HG03558 (cell line): ENCODE data around the gene DDX55.
"Not testable (repeated sequence)": the region's sequence is repeated elsewhere in the genome, so short reads cannot be mapped to it uniquely, and the experiment has no call there.

Source experiments
- ATAC-seq: cut with Tn5 transposase; IDR thresholded peaks from one replicate; pipeline ENCODE4 v1.9.1; 2021; ENCODE audit warnings: moderate number of reproducible peaks; ENCODE audit not compliant: unreplicated experiment; ENCODE audit errors: extremely low read depth

DDX55 gene, protein sequence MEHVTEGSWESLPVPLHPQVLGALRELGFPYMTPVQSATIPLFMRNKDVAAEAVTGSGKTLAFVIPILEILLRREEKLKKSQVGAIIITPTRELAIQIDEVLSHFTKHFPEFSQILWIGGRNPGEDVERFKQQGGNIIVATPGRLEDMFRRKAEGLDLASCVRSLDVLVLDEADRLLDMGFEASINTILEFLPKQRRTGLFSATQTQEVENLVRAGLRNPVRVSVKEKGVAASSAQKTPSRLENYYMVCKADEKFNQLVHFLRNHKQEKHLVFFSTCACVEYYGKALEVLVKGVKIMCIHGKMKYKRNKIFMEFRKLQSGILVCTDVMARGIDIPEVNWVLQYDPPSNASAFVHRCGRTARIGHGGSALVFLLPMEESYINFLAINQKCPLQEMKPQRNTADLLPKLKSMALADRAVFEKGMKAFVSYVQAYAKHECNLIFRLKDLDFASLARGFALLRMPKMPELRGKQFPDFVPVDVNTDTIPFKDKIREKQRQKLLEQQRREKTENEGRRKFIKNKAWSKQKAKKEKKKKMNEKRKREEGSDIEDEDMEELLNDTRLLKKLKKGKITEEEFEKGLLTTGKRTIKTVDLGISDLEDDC

DNA sequence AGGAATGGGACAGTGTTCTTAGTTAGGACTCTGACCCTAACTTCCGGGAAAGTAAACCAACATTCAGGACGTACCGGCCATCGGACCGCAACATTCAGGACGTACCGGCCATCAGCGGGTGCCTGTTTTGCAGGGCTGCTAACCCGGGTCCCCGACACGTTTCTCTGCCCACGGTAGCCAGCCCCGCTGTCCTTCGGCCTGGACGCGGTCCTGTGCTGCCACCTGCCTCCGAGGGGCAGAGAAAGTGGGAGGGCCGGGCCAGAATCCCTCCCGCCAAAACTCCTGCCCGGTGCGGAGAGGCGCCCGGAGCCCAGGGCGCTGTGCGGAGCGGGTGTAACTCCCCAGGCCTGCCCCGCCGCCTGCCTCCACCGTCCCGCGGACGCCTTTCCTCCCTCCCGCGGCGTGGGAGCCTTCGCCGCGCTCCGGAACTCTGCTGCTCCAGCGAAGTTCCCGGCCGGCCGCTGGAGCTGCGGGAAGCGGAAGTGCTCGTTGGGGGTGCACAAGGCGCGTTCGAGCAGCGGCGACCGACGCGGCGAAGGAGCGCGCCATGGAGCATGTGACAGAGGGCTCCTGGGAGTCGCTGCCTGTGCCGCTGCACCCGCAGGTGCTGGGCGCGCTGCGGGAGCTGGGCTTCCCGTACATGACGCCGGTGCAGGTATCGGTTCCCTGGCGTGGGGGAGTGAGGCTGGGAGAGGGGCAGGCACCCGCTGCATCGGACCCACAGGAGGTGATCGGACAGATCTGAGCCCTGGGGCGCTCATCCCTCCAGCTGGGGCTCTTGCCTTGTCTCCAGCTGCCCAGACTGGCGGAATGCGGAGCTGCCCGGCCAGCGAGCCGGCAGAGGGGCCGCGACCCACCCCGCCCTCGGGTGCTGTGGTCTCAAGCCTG is at the start of gene DDX55:
Gene DDX55, plus strand, starts transcription at position 498 of the 888 bp plus-strand sequence. Its CDS starts 50 bp downstream, at position 548.
- peak; percentile 57 for ATAC-seq

DNA sequence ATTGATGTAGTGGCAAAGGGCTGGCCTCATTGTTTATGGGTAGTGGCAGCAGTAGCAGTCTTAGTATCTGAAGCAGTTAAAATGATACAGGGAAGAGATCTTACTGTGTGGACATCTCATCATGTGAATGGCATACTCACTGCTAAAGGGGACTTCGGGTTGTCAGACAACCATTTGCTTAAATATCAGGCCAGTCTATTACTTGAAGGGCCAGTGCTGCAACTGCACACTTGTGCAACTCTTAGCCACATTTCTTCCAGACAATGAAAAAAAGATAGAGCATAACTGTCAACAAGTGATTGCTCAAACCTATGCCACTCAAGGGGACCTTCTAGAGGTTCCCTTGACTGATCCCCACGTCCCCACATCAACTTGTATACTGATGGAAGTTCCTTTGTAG is 47.8 kb upstream of the DDX55 start:
- ATAC-seq, result not testable (repeated sequence)

DNA sequence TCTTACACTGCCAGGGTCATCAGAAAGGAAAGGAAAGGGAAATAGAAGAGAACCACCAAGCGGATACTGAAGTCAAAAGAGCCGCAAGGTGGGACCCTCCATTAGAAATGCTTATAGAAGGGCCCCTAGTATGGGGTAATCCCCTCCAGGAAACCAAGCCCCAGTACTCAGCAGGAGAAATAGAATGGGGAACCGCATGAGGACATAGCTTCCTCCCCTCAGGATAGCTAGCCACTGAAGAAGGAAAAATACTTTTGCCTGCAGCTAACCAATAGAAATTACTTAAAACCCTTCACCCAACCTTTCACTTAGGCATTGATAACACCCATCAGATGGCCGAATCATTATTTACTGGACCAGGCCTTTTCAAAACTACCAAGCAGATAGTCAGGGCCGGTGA is 47.1 kb upstream of the DDX55 start:
- ATAC-seq, result not testable (repeated sequence)

DNA sequence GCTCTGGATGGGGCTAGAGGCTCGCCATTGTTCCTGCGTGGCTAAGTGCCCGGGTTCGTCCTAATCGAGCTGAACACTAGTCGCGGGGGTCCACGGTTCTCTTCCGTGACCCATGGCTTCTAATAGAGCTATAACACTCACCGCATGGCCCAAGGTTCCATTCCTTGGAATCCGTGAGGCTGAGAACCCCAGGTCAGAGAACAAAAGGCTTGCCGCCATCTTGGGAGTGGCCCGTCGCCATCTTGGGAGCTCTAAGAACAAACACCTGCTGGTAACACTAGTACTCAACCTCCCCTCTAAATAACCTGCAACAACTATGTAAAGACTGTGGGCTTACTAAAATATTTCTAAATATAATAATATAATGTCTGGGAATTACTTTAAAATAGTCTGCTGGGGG is 43.4 kb upstream of the DDX55 start:
- ATAC-seq, result not testable (repeated sequence)

DNA sequence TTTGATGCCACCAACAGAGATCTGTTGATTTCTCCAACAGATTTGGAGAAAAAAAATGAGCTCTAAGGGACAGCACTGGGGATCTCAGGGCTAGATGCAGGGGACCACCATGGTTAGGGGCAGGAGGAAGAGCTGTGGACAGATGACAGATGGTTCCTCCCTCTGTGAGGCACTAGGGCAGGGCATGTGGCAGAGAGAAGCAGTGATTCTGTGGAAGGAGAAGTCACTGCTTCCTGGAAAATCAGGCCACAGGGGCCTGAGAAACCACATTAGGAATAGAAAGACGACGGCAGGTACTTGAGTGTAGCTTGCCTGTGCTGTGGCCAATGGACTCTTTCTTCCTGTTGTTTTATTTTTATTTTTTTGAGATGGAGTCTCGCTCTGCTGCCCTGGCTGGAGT is 42.4 kb upstream of the DDX55 start:
- ATAC-seq, result no peak

DNA sequence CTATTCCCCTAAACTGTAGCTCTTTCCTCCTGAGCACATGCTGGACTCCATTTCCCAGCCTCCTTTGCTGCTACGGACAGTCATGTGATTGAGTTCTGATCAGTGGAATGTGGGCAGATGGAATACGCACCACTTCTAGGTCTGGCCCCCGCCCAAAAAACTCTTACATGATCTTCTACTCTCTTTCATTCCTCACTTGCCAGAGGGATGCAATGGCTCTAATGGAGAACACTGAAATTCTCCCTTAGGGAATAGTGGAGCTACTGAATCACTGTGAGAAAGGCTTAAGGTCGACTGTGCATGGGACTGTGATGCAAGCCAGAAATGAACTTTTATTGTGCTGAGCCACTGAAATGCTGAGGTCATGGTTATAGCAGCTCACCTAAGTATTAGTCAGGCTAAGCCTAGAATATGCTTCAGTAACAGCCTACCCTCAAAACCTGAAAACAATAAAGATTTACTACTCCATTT is 30.5 kb upstream of the DDX55 start:
- ATAC-seq, result no peak

DNA sequence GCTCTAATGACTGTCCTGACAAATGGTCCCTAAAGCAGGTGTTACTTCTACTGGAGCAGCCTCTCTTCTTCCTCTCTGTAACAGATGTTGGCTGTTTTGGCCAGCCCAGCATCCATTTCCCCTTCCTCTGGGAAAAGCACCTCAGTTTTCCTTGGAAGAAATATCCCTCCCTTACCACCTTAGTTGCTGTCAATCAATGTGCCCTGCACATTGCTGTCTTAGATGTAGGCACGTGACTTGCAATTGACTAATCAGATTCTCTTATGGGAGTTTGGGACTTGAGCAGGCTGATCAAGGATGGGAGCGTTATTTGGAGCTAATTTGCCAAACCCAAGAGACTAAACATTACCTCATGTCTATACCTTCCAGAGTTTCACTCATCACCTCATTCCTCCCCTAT is 29.5 kb upstream of the DDX55 start:
- no peak for ATAC-seq

DNA sequence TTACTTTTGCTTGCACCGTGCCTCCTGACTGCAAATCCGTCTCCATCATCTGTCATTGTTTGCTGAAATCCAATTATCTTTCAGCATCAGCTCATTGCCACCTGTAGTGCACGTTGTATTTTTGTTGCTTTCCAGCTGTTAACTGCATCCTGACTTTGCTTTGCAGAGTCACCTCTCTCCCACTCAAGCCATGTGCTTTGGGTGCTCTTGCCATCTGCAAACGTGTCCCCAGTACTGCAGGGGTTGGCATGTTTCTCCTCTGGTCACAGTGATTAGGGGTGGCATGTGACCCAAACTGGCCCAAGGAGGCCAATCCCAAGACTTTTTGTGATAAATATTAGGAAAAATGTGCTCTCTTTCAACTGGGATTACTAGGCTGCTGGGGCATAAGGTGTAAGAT is 28.0 kb upstream of the DDX55 start:
- ATAC-seq, result no peak

DNA sequence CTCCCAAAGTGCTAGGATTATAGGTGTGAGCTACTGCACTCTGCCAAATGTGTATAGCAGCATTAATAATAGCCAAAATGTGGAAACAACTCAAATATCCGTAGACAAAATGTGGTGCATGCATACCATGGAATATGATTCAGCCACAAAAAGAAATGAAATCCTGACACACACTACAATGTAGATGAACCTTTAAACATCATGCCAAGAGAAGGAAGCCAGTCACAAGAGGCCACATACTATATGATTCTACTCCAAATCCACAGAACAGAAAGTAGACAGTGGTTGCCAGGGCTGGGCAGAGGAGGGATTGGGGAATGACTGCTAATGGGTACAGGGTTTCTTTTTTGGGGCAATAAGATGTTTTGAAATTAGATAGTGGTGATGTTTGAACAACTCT is 25.3 kb upstream of the DDX55 start:
- ATAC-seq, result no peak

DNA sequence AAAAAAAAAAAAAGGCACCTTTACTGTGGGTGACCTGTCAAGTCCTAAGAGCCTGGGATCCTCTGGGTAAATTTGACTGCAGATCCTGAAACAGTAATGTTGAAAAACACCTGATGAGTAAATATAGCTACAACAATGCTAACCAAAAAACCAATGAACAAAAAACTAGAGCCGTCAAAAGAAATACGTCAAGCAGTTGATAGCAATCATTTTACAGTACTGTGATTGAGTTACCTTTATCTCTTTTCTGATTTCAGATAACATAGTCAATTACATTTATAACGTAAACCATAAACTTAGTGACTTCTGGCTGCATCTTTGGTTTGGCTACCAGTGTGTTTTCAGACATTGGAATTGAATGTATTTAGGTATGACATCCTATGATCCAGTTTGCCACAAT is 23.7 kb upstream of the DDX55 start:
- no peak for ATAC-seq

DNA sequence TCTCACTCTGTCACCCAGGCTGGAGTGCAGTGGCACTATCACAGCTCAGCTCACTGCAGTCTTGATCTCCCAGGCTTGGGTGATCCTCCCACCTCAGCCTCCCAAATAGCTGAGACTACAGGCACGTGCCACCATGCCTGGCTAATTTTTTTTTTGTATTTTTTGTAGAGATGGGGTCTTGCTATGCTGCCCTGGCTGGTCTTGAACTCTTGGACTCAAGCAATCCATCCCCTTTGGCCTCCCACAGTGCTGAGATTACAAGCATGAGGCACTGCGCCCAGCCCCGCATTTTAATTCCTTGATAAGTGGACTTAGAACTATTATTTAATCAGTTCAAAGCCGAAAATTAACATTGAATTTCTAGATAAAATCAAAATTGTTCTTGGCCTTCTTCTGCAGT is 23.1 kb upstream of the DDX55 start:
- ATAC-seq, result not testable (repeated sequence)

DNA sequence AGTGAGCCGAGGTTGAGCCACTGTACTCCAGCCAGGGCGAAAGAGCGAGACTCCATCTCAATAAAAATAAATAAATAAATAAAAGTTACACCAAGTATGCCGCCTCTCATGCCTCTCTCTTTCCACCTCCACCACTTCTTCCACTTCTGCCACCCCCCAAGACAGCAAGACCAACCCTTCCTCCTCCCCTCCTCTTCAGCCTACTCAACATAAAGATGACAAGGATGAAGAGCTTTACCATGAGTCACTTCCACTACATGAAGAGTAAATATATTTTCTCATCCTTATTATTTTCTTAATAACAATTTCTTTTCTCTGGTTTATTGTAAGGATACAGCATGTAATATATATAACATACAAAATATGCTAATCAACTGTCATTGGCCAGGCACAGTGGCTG is 21.1 kb upstream of the DDX55 start:
- ATAC-seq, result no peak

DNA sequence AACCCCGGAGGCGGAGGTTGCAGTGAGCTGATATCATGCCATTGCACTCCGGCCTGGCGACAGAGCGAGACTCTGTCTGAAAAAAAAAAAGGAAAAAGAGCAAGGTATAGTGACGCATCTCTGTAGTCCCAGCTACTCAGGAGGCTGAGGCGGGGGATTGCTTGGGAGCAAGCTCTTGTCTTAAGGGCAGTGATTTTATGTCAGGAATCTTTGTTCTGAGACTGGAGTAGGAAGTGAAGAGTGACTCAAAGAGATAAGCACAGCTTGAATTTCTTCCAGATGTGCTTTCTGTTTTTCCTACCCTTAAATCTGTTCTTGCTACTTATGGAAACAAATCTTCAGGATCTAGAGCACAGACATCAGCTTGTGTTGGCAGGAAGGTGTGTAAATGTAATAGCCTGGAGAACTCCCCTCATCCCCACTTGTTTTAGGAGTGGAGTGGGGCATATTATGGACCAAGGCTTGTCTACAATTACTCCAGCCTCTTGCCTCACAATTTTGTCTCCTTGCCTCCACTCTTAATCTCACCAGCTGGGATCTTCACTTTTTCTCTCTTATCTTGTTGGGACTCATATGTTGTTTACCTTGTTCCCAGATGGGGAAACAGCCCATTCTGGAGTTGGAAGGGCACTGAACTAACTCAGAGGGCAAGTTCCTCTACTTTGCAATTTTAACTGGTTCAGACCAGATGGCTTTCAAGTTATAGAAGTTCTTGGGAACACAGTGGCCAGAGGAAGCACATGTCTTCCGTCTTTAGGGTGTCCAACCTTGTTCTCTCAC is 10.0 kb upstream of the DDX55 start:
- ATAC-seq, result no peak

DNA sequence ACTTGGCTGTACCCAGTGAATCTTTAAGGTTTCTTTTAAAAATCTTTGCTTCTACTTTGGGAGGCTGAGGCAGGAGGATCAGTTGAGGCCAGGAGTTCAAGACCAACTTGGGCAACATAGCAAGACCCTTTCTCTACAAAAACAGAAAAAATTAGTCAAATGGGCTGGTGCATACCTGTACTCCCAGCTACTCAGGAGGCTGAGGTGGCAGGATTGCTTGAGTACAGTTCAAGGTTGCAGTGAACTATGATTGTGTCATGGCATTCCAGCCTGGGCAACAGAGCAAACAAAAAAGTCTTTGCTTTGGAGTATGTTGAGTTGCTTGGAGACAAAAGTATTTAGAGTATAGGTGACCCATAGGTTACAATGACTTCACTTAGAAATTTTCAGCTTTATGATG is 6.2 kb upstream of the DDX55 start:
- ATAC-seq, result no peak

DNA sequence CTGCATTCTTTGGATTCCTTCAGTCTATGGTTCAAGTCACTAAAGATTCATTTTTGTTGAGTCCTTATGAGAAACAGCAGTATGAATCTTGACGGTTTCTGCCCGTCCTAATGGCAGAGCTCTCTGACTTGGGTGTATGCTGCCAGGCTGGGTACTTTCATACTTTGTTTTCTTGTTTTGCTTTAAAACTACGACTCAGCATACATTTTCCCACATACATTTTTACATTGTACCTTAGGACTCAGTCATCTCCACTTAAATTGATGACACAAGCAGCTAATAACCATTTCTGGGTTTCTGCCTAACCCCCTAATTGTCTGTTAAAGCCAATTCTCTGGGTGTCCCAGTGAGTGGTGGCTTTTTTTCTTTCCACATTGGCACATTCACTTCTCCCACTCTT is 4.8 kb upstream of the DDX55 start:
- ATAC-seq, result no peak

DNA sequence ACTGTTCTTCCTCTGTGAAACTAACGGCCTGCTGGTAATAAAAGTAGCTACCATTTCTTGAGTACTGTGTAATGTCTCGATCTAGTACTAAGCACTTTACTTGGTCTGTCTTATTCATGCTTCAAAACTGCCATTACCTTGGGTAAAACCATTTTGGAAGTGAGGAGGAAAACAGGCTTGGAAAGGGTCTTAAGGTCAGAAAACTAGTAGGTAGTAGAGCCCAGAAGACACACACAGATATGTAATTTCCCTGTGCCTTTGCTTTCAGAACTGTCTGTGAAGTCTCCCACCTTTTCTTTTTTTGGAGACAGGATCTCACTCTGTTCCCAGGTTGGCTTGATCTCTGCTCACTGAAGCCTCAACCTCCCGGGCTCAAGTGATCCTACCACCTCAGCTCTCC is 3.4 kb upstream of the DDX55 start:
- no peak for ATAC-seq

DNA sequence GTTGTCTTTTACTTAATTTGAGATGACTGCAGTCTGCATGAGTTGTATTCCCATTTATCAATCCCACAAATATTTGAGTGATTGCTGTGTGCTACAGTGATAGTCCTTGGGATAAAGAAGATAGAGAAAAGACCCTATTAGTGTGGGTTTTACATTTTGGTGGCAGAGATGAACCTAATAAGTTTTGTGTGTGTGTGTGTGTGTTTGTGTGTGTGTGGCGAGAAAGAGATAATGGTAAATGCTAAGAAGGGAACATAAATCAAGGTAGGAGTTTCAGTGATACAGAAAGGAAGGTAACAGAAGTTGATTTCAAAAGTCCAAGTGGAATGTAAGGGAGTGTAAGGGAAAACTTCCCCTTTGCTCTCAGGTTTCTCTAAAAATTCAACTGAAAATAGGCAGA is 2.6 kb upstream of the DDX55 start:
- ATAC-seq, result no peak

DNA sequence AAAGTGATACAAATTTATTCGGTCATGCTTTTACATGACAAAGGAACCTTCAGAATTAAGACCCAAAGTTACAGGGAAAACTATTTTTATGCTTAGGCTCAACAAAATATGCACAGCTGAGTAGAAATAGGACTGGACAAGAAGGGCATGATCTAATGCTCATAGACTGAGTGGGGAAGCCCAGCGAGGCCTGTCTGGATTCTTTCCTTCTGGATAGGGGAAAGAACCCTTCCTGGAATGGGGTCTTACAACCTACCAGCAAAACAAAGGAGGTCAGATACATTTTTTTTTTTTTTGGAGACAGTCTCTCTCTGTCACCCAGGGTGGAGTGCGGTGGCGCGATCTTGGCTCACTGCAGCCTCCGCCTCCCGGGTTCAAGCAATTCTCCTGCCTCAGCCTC is 2.2 kb upstream of the DDX55 start:
- ATAC-seq, result no peak

DNA sequence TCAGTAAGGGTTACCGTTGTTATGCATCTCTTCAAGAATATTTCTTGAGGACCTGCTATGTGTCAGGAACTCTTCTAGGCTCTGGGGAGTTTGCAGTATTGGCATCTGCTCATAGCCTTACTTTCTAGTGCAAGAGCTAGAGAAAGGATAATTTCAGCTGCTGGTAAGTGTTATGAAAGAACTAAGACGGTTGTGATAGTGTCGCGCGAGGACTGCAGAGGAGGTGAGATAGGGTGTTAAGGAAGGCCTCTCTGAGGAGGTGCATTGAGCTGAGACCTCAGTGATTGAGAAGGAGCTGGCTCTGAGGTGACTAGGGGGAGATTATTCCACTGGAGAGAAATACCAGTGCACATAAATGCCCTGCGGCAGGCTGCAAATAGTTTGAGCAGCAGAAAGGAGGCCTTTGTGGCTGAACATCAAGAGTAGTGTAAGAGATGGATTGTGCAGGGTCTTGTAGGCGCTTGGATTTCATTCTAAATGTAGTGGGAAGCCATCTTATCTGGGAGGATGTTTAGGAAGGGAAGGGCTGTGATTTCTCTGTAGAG is 824 bp downstream of the DDX55 start:
- ATAC-seq, result no peak

DNA sequence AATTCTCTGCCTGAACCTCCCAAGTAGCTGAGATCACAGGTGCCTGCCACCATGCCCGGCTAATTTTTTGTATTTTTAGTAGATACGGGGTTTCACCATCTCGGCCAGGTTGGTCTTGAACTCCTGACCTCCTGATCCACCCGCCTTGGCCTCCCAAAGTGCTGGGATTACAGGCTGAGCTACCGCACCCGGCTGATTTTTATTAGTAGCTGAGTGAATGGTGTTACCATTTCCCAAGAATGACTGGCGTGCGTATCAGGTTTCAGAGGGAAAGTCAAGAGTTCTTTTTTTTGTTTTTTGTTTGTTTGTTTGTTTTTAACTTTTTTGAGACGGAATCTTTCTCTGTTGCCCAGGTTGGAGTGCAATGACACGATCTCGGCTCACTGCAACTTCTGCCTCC is 1.6 kb downstream of the DDX55 start:
- ATAC-seq, result not testable (repeated sequence)
